RWPE2 (cell line): ENCODE results near the gene ADCY3.

Experiments used
- ATAC-seq: fragments of 200-7000 bp; cut with Tn5 transposase; 3 replicates; pipeline ENCODE4 v1.9.1; 2021; ENCODE audit warnings: low read depth
- DNase-seq: peaks from one replicate; pipeline ENCODE4 v3.0.0-alpha.2; 2020; ENCODE audit warnings: low spot score
- H3K27ac ChIP-seq: fragments of 450-650 bp; 2 replicates; pipeline ENCODE4 v1.5.1; 2017; ENCODE audit warnings: mild to moderate bottlenecking; ENCODE audit not compliant: poor library complexity, severe bottlenecking
- H3K27me3 ChIP-seq: fragments of 250-450 bp; sonication (Bioruptor Pico); 2 replicates; pipeline ENCODE4 v1.5.1; 2021; ENCODE audit warnings: mild to moderate bottlenecking, moderate library complexity; ENCODE audit not compliant: insufficient read depth, poor library complexity, severe bottlenecking
- H3K36me3 ChIP-seq: fragments of 250-450 bp; sonication (Bioruptor Pico); 2 replicates; pipeline ENCODE4 v1.5.1; 2020; ENCODE audit warnings: low read depth, mild to moderate bottlenecking, moderate library complexity
- H3K4me1 ChIP-seq: fragments of 250-450 bp; sonication (Bioruptor Pico); 2 replicates; pipeline ENCODE4 v1.5.1; 2021; ENCODE audit warnings: mild to moderate bottlenecking, moderate library complexity; ENCODE audit not compliant: insufficient read depth, poor library complexity, severe bottlenecking
- H3K4me3 ChIP-seq: fragments of 250-450 bp; sonication (Bioruptor Pico); 2 replicates; pipeline ENCODE4 v1.5.1; 2021; ENCODE audit warnings: mild to moderate bottlenecking, moderate library complexity; ENCODE audit not compliant: severe bottlenecking
- H3K9me3 ChIP-seq: fragments of 250-450 bp; sonication (Bioruptor Pico); 2 replicates; pipeline ENCODE4 v1.5.1; 2021; ENCODE audit warnings: mild to moderate bottlenecking, moderate library complexity; ENCODE audit not compliant: severe bottlenecking
- CTCF ChIP-seq: fragments of 450-650 bp; IDR thresholded peaks from one replicate; pipeline ENCODE4 v1.5.1; 2017; ENCODE audit warnings: mild to moderate bottlenecking, moderate library complexity; ENCODE audit not compliant: poor library complexity, severe bottlenecking

Gene ADCY3

GRCh38 chr2:24850944-24851343, 69.1 kb downstream of the ADCY3 start:
- no peak for TF ChIP-seq CTCF
- H3K4me1 ChIP-seq: no peaks in the 10 kb centered on the region
- no peaks in the 10 kb centered on the region for H3K27me3 ChIP-seq
- H3K27ac ChIP-seq: no peak overlapping the region
- ATAC-seq: no peak
- no peak overlapping the region for H3K4me3 ChIP-seq
- H3K9me3 ChIP-seq: no peaks in the 10 kb centered on the region
- DNase-seq: no peak
- H3K36me3 ChIP-seq: no peaks in the 10 kb centered on the region

- peaks cover 6% of the 10 kb centered on the region; the same call in 1 of the 2 replicates for H3K36me3 ChIP-seq
- no peak overlapping the region for H3K4me3 ChIP-seq
- TF ChIP-seq CTCF: no peak
- no peaks in the 10 kb centered on the region for H3K4me1 ChIP-seq
- DNase-seq: no peak
- ATAC-seq: no peak
- H3K9me3 ChIP-seq: no peaks in the 10 kb centered on the region
- no peak overlapping the region for H3K27ac ChIP-seq
- H3K27me3 ChIP-seq: no peaks in the 10 kb centered on the region
Observed at GRCh38 chr2:24845691-24846090, 74.3 kb downstream of the ADCY3 start.

- H3K9me3 ChIP-seq: no peaks in the 10 kb centered on the region
- no peak overlapping the region for H3K4me3 ChIP-seq
- peaks cover 14% of the 10 kb centered on the region; the same call in 1 of the 2 replicates for H3K36me3 ChIP-seq
- DNase-seq (no peak), ATAC-seq (no peak)
- H3K27me3 ChIP-seq: no peaks in the 10 kb centered on the region
- no peak for TF ChIP-seq CTCF
- no peak overlapping the region for H3K27ac ChIP-seq
- no peaks in the 10 kb centered on the region for H3K4me1 ChIP-seq
Observed at GRCh38 chr2:24844023-24844685, 75.9 kb downstream of the ADCY3 start.

GRCh38 chr2:24843330-24843860, 76.6 kb downstream of the ADCY3 start:
- no peak overlapping the region for H3K4me3 ChIP-seq
- DNase-seq: no peak
- H3K9me3 ChIP-seq: no peaks in the 10 kb centered on the region
- no peak for TF ChIP-seq CTCF
- peaks cover 14% of the 10 kb centered on the region; the same call in 1 of the 2 replicates for H3K36me3 ChIP-seq
- ATAC-seq: no peak
- no peak overlapping the region for H3K27ac ChIP-seq
- no peaks in the 10 kb centered on the region for H3K27me3 ChIP-seq
- no peaks in the 10 kb centered on the region for H3K4me1 ChIP-seq
